Measurements from ENCODE around the gene FBXO31.

Gene FBXO31

GRCh38 chr16:87371261-87371866, 12.2 kb downstream of the FBXO31 start:
- Histone ChIP-seq H2BK5ac (ENCODE audit: low read length) (no peak overlapping the region), H2AK5ac (ENCODE audit: low read length) (no peak overlapping the region), H3K4me1 (ENCODE audit: control insufficient read depth, low read depth, low read length) (no peaks in the 10 kb centered on the region), H3K79me1 (ENCODE audit: low read length) (peaks cover 26% of the 10 kb centered on the region), H3K4me3 (ENCODE audit: low read length) (no peak overlapping the region), H3K79me2 (ENCODE audit: control insufficient read depth, insufficient read depth, low read length) (peaks cover 16% of the 10 kb centered on the region), H3K36me3 (ENCODE audit: control insufficient read depth, insufficient read depth, low read length) (no peaks in the 10 kb centered on the region), H2BK15ac (replicated peaks; ENCODE audit: low read depth) (no peak overlapping the region), H3K18ac (ENCODE audit: low read length) (no peak overlapping the region), H3K27me3 (ENCODE audit: insufficient read depth, low read length, poor library complexity) (no peaks in the 10 kb centered on the region), H3K56ac (ENCODE audit: low read length) (no peak overlapping the region), H3K4ac (ENCODE audit: low read depth, low read length) (no peak overlapping the region), H3K23ac (ENCODE audit: low read length) (no peak overlapping the region), H4K5ac (ENCODE audit: low read length) (no peak overlapping the region), H4K8ac (ENCODE audit: low read depth, low read length) (no peak overlapping the region), H3K27ac (ENCODE audit: low read depth, low read length) (no peak overlapping the region), H3K4me2 (ENCODE audit: low read length) (no peak overlapping the region), H3K9ac (ENCODE audit: low read length) (no peak overlapping the region), H2BK120ac (ENCODE audit: low read depth, low read length) (no peak overlapping the region)
- no CpG with 5 or more reads among the region's 20 CpGs for WGBS (ENCODE audit: extremely low coverage, insufficient coverage, low lambda C conversion rate)
- no peak for DNase-seq

- peaks cover 19% of the 10 kb centered on the region for H3K79me2 ChIP-seq (ENCODE audit: control insufficient read depth, insufficient read depth, low read length)
- H3K27me3 ChIP-seq (ENCODE audit: insufficient read depth, low read length, poor library complexity): no peaks in the 10 kb centered on the region
- no peak overlapping the region for H3K27ac ChIP-seq (ENCODE audit: low read depth, low read length)
- no peak for DNase-seq
- H3K4ac ChIP-seq (ENCODE audit: low read depth, low read length): no peak overlapping the region
- H3K18ac ChIP-seq (ENCODE audit: low read length): no peak overlapping the region
- no peak overlapping the region for H3K4me2 ChIP-seq (ENCODE audit: low read length)
- no peak overlapping the region for H3K23ac ChIP-seq (ENCODE audit: low read length)
- H3K56ac ChIP-seq (ENCODE audit: low read length): no peak overlapping the region
- no peak overlapping the region for H2AK5ac ChIP-seq (ENCODE audit: low read length)
- H4K8ac ChIP-seq (ENCODE audit: low read depth, low read length): no peak overlapping the region
- no peak overlapping the region for H4K5ac ChIP-seq (ENCODE audit: low read length)
- H3K4me3 ChIP-seq (ENCODE audit: low read length): no peak overlapping the region
- peaks cover 27% of the 10 kb centered on the region for H3K79me1 ChIP-seq (ENCODE audit: low read length)
- WGBS (ENCODE audit: extremely low coverage, insufficient coverage, low lambda C conversion rate): no CpG with 5 or more reads among the region's 16 CpGs
- H3K4me1 ChIP-seq (ENCODE audit: control insufficient read depth, low read depth, low read length): no peaks in the 10 kb centered on the region
- H3K36me3 ChIP-seq (ENCODE audit: control insufficient read depth, insufficient read depth, low read length): no peaks in the 10 kb centered on the region
- H2BK5ac ChIP-seq (ENCODE audit: low read length): no peak overlapping the region
- H2BK15ac ChIP-seq (replicated peaks; ENCODE audit: low read depth): no peak overlapping the region
- H2BK120ac ChIP-seq (ENCODE audit: low read depth, low read length): no peak overlapping the region
- H3K9ac ChIP-seq (ENCODE audit: low read length): no peak overlapping the region
Observed at GRCh38 chr16:87369796-87370719, 13.5 kb downstream of the FBXO31 start.

DNA sequence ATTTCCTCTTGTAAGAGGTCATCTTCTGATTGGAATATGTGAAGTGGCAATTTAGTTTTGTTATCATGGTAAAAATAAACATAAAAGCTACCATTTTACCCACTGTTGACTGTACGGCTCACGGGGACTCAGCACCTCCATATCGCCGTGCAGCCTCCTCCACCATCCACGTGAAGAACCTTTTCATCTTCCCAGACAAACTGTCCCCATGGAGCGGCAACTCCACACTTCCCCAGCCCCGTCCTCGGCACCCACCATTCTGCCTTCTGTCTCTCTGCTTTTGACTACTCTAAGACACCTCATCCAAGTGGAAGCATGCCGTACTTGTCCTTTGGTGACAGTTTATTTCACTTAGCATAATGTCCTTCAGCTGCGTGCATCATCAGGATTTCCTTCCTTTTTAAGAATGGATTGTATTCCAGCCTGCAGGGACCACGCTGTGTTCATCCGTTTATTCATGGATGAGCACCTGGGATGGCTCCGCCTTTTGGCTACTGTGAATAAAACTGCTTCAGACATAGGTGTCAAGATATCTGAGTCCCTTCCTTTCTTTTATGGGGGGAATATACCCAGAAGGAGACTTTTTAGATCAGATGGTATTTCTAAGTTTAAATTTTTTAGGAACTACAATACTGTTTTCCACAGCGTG, 14.3 kb downstream of the FBXO31 start:
- no peak overlapping the region for H3K9ac ChIP-seq (ENCODE audit: low read length)
- no peak overlapping the region for H3K56ac ChIP-seq (ENCODE audit: low read length)
- no peak overlapping the region for H3K4ac ChIP-seq (ENCODE audit: low read depth, low read length)
- H3K4me3 ChIP-seq (ENCODE audit: low read length): no peak overlapping the region
- H3K27ac ChIP-seq (ENCODE audit: low read depth, low read length): no peak overlapping the region
- H3K23ac ChIP-seq (ENCODE audit: low read length): no peak overlapping the region
- no peak overlapping the region for H4K5ac ChIP-seq (ENCODE audit: low read length)
- no peak overlapping the region for H4K8ac ChIP-seq (ENCODE audit: low read depth, low read length)
- no peaks in the 10 kb centered on the region for H3K4me1 ChIP-seq (ENCODE audit: control insufficient read depth, low read depth, low read length)
- H2BK15ac ChIP-seq (replicated peaks; ENCODE audit: low read depth): no peak overlapping the region
- H2BK120ac ChIP-seq (ENCODE audit: low read depth, low read length): no peak overlapping the region
- no peak overlapping the region for H3K18ac ChIP-seq (ENCODE audit: low read length)
- H3K79me1 ChIP-seq (ENCODE audit: low read length): peaks cover 25% of the 10 kb centered on the region
- WGBS (ENCODE audit: extremely low coverage, insufficient coverage, low lambda C conversion rate): no CpG with 5 or more reads among the region's 14 CpGs
- DNase-seq: no peak
- no peaks in the 10 kb centered on the region for H3K27me3 ChIP-seq (ENCODE audit: insufficient read depth, low read length, poor library complexity)
- H3K36me3 ChIP-seq (ENCODE audit: control insufficient read depth, insufficient read depth, low read length): no peaks in the 10 kb centered on the region
- no peak overlapping the region for H3K4me2 ChIP-seq (ENCODE audit: low read length)
- H3K79me2 ChIP-seq (ENCODE audit: control insufficient read depth, insufficient read depth, low read length): peaks cover 17% of the 10 kb centered on the region
- H2BK5ac ChIP-seq (ENCODE audit: low read length): no peak overlapping the region
- no peak overlapping the region for H2AK5ac ChIP-seq (ENCODE audit: low read length)

GRCh38 chr16:87368029-87368770, 15.4 kb downstream of the FBXO31 start:
- Histone ChIP-seq H3K4me1 (ENCODE audit: control insufficient read depth, low read depth, low read length) (no peaks in the 10 kb centered on the region), H3K36me3 (ENCODE audit: control insufficient read depth, insufficient read depth, low read length) (no peaks in the 10 kb centered on the region), H3K79me2 (ENCODE audit: control insufficient read depth, insufficient read depth, low read length) (peaks cover 11% of the 10 kb centered on the region), H3K4ac (ENCODE audit: low read depth, low read length) (no peak overlapping the region), H3K56ac (ENCODE audit: low read length) (no peak overlapping the region), H4K8ac (ENCODE audit: low read depth, low read length) (no peak overlapping the region), H3K27me3 (ENCODE audit: insufficient read depth, low read length, poor library complexity) (no peaks in the 10 kb centered on the region), H3K27ac (ENCODE audit: low read depth, low read length) (no peak overlapping the region), H3K18ac (ENCODE audit: low read length) (no peak overlapping the region), H2BK15ac (replicated peaks; ENCODE audit: low read depth) (no peak overlapping the region), H3K23ac (ENCODE audit: low read length) (no peak overlapping the region), H2BK120ac (ENCODE audit: low read depth, low read length) (no peak overlapping the region), H3K4me2 (ENCODE audit: low read length) (no peak overlapping the region), H3K9ac (ENCODE audit: low read length) (no peak overlapping the region), H3K79me1 (ENCODE audit: low read length) (peaks cover 20% of the 10 kb centered on the region), H2BK5ac (ENCODE audit: low read length) (no peak overlapping the region), H4K5ac (ENCODE audit: low read length) (no peak overlapping the region), H3K4me3 (ENCODE audit: low read length) (no peak overlapping the region), H2AK5ac (ENCODE audit: low read length) (no peak overlapping the region)
- DNase-seq: no peak
- WGBS (ENCODE audit: extremely low coverage, insufficient coverage, low lambda C conversion rate): no CpG with 5 or more reads among the region's 5 CpGs

DNA sequence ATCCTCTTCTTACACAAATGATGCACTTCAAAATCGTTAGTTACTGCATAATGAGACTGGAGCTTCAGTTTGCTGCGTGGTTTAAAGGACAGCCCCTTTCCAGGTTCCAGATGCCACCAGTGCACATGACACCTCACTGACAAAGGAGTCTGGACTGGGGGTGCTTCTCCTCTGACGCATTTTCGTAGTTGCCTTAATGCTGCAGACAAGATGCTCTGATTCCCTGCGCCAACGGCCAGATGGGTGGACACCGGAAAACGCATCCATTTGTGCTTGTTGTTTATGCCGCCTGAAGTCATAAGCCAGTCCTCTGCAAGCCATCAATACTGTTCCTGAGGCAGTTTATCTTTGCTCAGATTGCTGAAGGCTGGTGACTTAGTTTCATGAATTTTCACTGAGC, 16.0 kb downstream of the FBXO31 start:
- Histone ChIP-seq H3K18ac (ENCODE audit: low read length) (no peak overlapping the region), H3K4ac (ENCODE audit: low read depth, low read length) (no peak overlapping the region), H3K36me3 (ENCODE audit: control insufficient read depth, insufficient read depth, low read length) (no peaks in the 10 kb centered on the region), H3K4me2 (ENCODE audit: low read length) (no peak overlapping the region), H3K56ac (ENCODE audit: low read length) (no peak overlapping the region), H3K4me3 (ENCODE audit: low read length) (no peak overlapping the region), H3K79me2 (ENCODE audit: control insufficient read depth, insufficient read depth, low read length) (peaks cover 11% of the 10 kb centered on the region), H2BK120ac (ENCODE audit: low read depth, low read length) (no peak overlapping the region), H4K8ac (ENCODE audit: low read depth, low read length) (no peak overlapping the region), H3K4me1 (ENCODE audit: control insufficient read depth, low read depth, low read length) (no peaks in the 10 kb centered on the region), H3K27me3 (ENCODE audit: insufficient read depth, low read length, poor library complexity) (no peaks in the 10 kb centered on the region), H2BK15ac (replicated peaks; ENCODE audit: low read depth) (no peak overlapping the region), H2AK5ac (ENCODE audit: low read length) (no peak overlapping the region), H4K5ac (ENCODE audit: low read length) (no peak overlapping the region), H3K9ac (ENCODE audit: low read length) (no peak overlapping the region), H3K23ac (ENCODE audit: low read length) (no peak overlapping the region), H2BK5ac (ENCODE audit: low read length) (no peak overlapping the region), H3K27ac (ENCODE audit: low read depth, low read length) (no peak overlapping the region), H3K79me1 (ENCODE audit: low read length) (peaks cover 20% of the 10 kb centered on the region)
- DNase-seq: no peak
- no CpG with 5 or more reads among the region's 9 CpGs for WGBS (ENCODE audit: extremely low coverage, insufficient coverage, low lambda C conversion rate)
